ENCODE measurements around the gene LRP6.
"Not testable (repeated sequence)": the region's sequence is repeated elsewhere in the genome, so short reads cannot be mapped to it uniquely, and the experiment has no call there.

Gene LRP6

DNA sequence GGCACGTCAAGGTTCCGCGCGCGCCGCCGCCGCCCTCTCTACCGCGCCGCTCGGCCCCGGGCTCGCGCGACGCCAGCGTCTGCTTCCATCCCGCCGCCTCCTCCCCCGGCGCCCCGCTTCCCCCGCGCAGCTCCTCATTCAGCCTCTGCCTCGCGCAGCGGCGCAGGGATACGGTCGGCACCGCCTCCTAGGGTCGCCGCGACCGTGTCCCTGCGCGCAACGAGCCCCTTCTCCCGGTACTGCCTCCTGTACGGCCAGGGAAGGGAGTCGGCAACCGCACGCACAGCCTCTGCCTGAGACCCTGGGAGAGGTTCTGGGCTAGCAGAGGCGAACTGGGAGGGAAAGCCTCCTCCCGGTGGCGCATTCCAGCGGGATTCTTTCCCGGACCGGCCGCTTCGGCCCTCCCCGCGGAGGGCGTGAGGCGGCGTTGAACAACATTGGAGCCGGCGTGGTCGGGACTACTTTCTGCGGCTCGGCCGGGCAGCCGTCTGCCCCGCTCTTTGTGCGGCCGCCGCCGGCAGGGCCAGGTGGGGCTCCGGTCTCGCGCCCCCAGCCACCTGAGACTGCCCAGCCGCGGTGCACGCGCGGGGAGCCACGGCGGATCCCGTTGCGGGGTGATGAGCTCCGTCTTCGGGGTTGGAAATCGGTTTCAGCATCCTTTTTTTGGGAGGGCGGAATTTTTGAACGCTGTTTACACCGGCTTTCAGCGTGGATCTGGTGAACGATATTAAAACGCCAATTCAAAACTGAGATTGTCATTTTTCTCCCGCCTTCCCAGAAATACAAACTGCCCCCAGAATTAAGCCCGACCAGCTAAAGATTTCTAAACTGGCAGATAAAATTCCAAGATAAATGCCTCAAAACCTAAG lies at the start of gene LRP6:
Gene LRP6, minus strand, starts transcription at position 172 of the 869 bp plus-strand sequence. CDS start 309 bp downstream, outside the sequence.
- DNase-seq (ENCODE audit: low read depth) = peak; percentile 75

GRCh38 chr12:12315838-12316237 lies 49.0 kb upstream of the LRP6 start:
- DNase-seq (ENCODE audit: low read depth) = no peak

DNA sequence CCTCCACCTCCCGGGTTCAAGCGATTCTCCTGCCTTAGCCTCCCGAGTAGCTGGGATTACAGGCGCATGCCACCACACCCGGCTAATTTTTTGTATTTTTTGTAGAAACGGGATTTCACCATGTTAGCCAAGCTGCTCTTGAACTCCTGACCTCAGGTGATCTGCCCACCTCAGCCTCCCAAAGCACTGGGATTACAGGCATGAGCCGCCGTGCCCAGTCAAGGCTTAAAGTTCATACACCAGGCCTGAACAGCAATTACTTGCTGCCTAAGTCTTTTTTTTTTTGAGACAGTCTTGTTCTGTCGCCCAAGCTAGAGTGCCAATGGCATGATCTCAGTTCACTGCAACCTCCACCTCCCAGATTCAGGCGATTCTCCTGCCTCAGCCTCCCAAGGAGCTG lies 43.9 kb upstream of the LRP6 start:
- DNase-seq (ENCODE audit: low read depth) = not testable (repeated sequence)

GRCh38 chr12:12305568-12306300 lies 38.9 kb upstream of the LRP6 start:
- no peak for DNase-seq (ENCODE audit: low read depth)

DNA sequence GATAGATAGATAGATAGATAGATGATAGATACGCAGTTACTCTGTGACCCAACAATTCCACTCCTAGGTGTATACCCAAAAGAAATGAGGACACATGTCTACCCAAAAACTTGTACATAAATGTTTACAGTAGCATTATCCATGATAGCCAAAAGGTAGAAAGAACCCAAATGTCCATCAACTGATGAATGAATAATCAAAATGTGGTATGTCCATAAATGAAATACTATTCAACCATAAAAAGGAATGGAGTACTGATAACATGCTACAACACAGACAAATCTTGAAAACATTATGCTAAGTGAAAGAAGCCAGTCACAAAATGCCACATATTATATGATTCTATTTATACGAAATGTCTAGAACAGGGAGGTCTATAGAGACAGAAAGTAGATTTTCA lies 36.1 kb upstream of the LRP6 start:
- DNase-seq (ENCODE audit: low read depth) = no peak

DNA sequence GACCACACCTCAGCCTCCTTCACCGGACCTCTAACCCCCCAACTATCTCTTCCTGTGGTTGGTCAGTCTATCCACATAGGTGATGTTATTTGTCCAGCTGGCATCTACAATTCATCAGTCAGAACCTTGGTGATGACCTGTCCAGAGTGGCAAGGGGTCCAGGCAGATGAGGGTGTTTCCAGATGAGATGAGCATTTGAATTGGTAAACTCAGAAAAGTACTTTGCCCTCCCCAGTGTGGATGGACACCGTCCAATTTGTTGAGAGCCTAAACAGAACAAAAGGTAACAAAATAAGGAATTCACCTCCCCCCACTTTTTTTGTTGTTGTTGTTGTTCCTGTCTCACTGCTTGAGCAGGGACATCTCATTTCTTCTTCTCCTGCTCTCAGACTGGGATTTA lies 34.3 kb upstream of the LRP6 start:
- no peak for DNase-seq (ENCODE audit: low read depth)

DNA sequence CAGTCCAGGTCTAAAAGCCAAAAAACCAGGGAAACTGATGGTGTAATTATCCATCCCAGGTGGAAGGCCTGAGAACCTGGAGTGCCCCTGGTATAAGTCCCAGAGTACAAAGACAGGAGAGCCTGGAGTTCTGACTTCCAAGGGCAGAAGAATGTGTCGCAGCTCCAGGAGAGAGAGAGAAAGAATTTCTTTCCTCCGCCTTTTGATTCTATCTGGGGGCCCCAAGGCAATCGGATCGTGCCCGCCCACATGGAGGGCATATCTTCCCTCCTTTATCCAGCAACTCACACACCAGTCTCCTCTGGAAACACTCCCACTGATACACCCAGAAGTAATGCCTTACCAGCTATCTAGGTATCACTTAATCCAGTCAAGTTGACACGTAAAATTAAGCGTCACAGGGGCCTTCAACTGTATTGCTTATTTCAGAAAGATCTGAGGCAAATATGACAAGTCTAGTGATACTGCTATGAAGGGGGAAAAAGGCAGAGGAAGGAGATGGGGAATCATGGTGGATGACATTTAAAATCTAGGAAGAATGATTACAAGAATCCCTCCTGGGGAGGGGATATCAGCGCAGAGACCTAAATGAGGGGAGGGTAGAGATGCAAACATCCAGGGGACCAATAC lies 30.5 kb upstream of the LRP6 start:
- no peak for DNase-seq (ENCODE audit: low read depth)

DNA sequence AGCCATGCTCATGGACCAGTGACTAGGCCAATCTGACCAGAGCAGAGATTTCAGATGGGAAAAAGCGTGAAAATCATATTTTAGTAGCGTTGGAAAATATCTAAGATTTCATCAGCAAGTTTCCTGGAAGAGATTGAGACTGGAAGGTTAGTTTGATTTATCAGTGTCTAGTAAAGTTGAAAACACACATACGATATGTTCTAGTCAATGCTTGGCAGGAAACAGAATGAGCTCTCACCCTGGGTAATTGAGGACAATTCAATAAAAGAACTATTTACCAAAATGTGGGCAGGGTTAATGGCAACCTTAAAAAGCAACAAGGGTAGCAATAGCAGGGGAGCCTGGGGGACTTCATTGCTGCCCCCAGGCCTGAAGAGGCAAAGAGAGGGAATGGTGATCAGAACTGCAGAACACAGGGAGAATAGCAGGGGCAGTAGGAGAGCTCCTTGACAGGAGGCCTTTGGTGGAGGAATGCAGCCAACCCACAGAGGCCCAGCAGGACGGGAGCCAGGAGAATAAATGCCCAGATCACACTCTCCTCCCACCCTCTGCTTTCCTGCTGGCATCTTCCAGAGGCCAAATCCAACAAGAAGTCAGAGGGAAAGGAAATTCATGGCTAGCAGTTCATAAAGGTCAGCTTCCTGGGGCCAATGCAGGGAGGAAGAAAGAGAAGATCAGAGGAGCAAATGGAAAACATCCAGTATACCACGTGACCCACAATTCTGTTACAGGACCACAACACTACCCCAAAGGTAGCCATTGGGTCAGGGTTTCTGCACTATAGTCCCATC lies 27.6 kb upstream of the LRP6 start:
- no peak for DNase-seq (ENCODE audit: low read depth)

- no peak for DNase-seq (ENCODE audit: low read depth)
Measured at GRCh38 chr12:12290206-12290605, 23.4 kb upstream of the LRP6 start.

GRCh38 chr12:12286441-12286840 lies 19.6 kb upstream of the LRP6 start:
- no peak for DNase-seq (ENCODE audit: low read depth)

- DNase-seq (ENCODE audit: low read depth) = peak; percentile 8
Measured at GRCh38 chr12:12282761-12283425, 16.0 kb upstream of the LRP6 start.

- no peak for DNase-seq (ENCODE audit: low read depth)
Measured at GRCh38 chr12:12282202-12282601, 15.4 kb upstream of the LRP6 start.

GRCh38 chr12:12281134-12281533 lies 14.3 kb upstream of the LRP6 start:
- DNase-seq (ENCODE audit: low read depth) = no peak

- no peak for DNase-seq (ENCODE audit: low read depth)
Measured at GRCh38 chr12:12278899-12279298, 12.1 kb upstream of the LRP6 start.

GRCh38 chr12:12275874-12276273 lies 9.0 kb upstream of the LRP6 start:
- no peak for DNase-seq (ENCODE audit: low read depth)

DNA sequence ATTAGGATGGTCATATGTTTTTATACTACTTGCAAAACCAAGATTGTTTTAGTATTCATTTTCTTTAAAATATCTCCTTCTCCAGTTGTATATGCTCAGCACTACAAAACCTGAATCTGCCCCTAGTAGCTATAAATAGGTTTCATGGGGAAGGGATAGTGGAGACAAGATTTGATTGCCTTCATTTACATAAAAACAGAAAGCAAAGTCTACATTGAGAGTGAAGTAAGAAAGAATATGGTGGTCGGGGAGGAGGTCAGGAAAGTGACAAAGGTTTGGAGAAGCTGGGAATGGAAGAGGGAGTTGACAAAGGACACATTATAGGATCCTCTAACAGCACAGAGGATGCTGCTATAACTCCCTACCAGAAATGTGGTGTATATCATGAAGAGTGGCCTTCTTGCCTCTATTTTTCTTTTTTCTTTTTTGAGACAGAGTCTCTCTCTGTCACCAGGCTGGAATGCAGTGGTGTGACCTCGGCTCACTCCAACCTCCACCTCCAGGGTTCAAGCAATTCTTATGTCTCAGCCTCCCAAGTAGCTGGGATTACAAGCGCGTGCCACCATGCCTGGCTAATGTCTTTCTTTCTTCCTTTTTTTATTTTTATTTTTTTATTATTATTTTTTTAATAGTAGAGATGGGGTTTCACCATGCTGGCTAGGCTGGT lies 6.6 kb upstream of the LRP6 start:
- no peak for DNase-seq (ENCODE audit: low read depth)

- DNase-seq (ENCODE audit: low read depth) = no peak
Measured at GRCh38 chr12:12272869-12273268, 6.0 kb upstream of the LRP6 start.

DNA sequence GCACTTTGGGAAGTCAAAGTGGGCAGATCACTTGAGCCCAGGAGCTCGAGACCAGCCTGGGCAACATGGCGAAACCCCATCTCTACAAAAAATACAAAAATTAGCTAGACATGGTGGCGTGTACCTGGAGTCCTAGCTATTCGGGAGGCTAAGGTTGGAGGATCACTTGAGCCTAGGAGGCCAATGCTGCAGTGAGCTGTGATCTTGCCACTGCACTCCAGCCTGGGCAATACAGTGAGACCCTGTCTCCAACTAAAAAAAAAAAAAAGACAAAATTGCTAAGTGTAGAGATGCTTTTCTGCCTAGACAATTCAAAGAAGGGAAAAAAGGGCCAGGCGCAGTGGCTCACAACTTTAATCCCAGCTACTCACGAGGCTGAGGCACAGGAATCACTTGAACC lies 3.4 kb upstream of the LRP6 start:
- no peak for DNase-seq (ENCODE audit: low read depth)

DNA sequence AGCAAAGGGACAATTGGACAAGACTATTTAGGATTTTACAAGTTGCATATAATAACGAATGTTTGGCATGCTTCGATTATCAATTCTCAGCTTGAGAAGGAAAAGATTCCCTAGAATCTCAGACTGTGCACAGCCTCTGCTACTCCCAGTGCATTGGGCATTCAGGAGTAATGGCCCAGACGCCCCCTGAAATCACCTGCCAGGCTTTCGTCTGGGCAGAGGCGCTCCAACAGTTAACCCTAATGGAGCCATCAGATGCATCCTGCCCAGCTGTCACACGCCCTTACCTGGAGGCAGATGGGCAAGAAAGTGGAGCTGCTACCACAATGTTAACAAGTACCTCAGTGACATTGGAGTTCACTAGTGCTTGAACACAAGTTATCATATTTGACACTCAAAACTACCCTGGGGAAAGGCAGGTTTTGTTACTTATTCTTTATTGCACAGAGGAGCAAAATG lies 927 bp upstream of the LRP6 start:
- DNase-seq (ENCODE audit: low read depth) = no peak

GRCh38 chr12:12266389-12266872 lies 413 bp downstream of the LRP6 start:
- peak; percentile 3 for DNase-seq (ENCODE audit: low read depth)

Measured in fibroblast of the conjunctiva (primary cell).